K562 (cell line): Measurements from ENCODE around the gene PSPC1. TPM values are rescaled to one million over a fixed set of nuclear protein-coding genes. Genes with fewer than 3 reads are reported as not detected.

Experiments
- DACH1 ChIP-seq: fragments of 450-650 bp; IDR thresholded peaks from 2 replicates; pipeline ENCODE4 v1.6.1; 2018; ENCODE audit not compliant: partially characterized antibody
- GABPB1 ChIP-seq: sonication (generic); formaldehyde crosslinking; IDR thresholded peaks from 2 replicates; pipeline ENCODE4 v1.8.0; 2022; ENCODE audit warnings: mild to moderate bottlenecking, missing genetic modification reagents
- NONO ChIP-seq, 2 experiments: fragments of 200-400 bp in 1 of 2; fragments of 450-650 bp in 1 of 2; formaldehyde crosslinking in 1 of 2; IDR thresholded peaks; 2 replicates each; pipeline ENCODE4 v1.6.1; 2017; ENCODE audit warnings: low read depth in 2 of 2, mild to moderate bottlenecking in 2 of 2, moderate library complexity in 2 of 2, low read length in 1 of 2
- RCOR1 ChIP-seq, 2 experiments: IDR thresholded peaks; 2 replicates each; pipeline ENCODE4 v1.6.1; 2012; ENCODE audit warnings: low read depth in 2 of 2, low read length in 2 of 2, borderline replicate concordance in 1 of 2, improper control_type of control experiment in 1 of 2
- polyA plus RNA-seq, 8 experiments: library from polyadenylated mRNA; depleted of rRNA in 4 of 8; stranded (reverse) in 5 of 8; unstranded in 3 of 8; fragments of >200 nt; fragmentation: Nextera tagmentation in 2 of 8; fragmentation: Illumina TruSeq in 1 of 8; extraction: Ambion mirVana in 2 of 8; extraction: Trizol in 1 of 8; gene quantifications; 2 replicates each; pipeline versions ENCODE4 v1.2.1 to v1.2.3, GENCODE V29; 2011 to 2014; ENCODE audit warnings: inconsistent platforms in 1 of 8, missing spikeins in 1 of 8
- total RNA-seq, 7 experiments: library from RNA; depleted of rRNA in 6 of 7; stranded (reverse); fragments of >200 nt in 6 of 7; fragmentation: Illumina TruSeq in 2 of 7; extraction: Trizol in 2 of 7; gene quantifications; 2 replicates each; pipeline versions ENCODE4 v1.2.1 to v1.2.3, GENCODE V29; 2011 to 2021; ENCODE audit warnings: low replicate concordance in 1 of 7
- TF ChIP-seq, protein P1 (sequence below): fragments of 250-450 bp; sonication (Bioruptor Pico); IDR thresholded peaks from 2 replicates; pipeline ENCODE4 v1.8.0; 2021; ENCODE audit warnings: moderate library complexity, mild to moderate bottlenecking, inconsistent platforms
- TF ChIP-seq, protein P2 (sequence below): sonication (generic); formaldehyde crosslinking; IDR thresholded peaks from 2 replicates; pipeline ENCODE4 v1.8.0; 2022; ENCODE audit warnings: mild to moderate bottlenecking, missing genetic modification reagents

The PSPC1 gene
- total and polyA plus RNA-seq, 9 of the 15 experiments (the other 6 are each of a cell fraction or from before 2014, with no cell fraction given): 8.6 to 60.4 (median 42.4) TPM

DNA sequence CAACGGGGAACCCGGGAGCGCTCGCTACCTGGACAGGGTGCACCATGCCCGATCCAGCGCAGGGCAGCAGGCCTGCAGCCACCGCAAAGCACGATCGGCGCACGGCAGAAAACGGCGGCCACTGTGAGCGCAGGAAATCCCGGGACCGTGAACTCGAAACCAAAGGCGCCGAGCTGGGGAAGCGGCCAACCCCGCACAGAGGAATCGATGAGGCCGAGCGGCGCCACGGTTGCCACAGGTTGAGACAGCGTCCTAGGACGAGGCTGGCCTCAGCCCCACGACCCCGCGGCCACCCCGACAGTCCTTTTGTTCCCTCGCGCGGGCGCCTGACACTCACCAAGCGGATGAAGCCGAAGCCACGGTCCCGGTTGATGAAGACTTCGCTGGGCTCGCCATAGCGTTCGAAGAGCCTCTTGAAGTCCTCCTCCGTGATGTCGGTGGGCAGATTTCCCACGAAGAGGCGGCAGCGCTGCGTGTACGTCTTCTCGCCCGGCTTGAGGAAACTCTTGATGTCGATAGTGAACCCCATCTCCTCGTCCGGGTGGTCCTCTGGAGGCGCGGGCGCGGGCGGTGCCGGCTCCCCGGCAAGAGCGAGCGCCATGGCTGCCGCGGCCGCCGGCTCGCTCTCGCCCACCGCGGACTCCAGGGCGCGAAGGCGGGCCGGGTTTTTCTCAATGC lies 557 bp downstream of the PSPC1 start (continued):
- TF ChIP-seq, protein P1, sequence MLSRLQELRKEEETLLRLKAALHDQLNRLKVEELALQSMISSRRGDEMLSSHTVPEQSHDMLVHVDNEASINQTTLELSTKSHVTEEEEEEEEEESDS (CRISPR knock-in tag): no peak
- TF ChIP-seq DACH1 (no peak), GABPB1 (no peak), RCOR1 (IDR thresholded peaks at IDR 0.05; ENCODE audit: borderline replicate concordance in 1 of 2, low read depth in 2 of 2, low read length in 2 of 2) (no peak), NONO (IDR thresholded peaks at IDR 0.05; ENCODE audit: low read depth in 2 of 2, low read length in 1 of 2) (no peak)
- TF ChIP-seq, protein P2, sequence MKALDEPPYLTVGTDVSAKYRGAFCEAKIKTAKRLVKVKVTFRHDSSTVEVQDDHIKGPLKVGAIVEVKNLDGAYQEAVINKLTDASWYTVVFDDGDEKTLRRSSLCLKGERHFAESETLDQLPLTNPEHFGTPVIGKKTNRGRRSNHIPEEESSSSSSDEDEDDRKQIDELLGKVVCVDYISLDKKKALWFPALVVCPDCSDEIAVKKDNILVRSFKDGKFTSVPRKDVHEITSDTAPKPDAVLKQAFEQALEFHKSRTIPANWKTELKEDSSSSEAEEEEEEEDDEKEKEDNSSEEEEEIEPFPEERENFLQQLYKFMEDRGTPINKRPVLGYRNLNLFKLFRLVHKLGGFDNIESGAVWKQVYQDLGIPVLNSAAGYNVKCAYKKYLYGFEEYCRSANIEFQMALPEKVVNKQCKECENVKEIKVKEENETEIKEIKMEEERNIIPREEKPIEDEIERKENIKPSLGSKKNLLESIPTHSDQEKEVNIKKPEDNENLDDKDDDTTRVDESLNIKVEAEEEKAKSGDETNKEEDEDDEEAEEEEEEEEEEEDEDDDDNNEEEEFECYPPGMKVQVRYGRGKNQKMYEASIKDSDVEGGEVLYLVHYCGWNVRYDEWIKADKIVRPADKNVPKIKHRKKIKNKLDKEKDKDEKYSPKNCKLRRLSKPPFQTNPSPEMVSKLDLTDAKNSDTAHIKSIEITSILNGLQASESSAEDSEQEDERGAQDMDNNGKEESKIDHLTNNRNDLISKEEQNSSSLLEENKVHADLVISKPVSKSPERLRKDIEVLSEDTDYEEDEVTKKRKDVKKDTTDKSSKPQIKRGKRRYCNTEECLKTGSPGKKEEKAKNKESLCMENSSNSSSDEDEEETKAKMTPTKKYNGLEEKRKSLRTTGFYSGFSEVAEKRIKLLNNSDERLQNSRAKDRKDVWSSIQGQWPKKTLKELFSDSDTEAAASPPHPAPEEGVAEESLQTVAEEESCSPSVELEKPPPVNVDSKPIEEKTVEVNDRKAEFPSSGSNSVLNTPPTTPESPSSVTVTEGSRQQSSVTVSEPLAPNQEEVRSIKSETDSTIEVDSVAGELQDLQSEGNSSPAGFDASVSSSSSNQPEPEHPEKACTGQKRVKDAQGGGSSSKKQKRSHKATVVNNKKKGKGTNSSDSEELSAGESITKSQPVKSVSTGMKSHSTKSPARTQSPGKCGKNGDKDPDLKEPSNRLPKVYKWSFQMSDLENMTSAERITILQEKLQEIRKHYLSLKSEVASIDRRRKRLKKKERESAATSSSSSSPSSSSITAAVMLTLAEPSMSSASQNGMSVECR (CRISPR knock-in tag): 0 out of 2 replicates have a peak, but pooled peaks have one; percentile 12
